Muscle of back (tissue), 11 donors: ENCODE data around the gene CASP9. TPM values are rescaled to one million over a fixed set of nuclear protein-coding genes. Genes with fewer than 3 reads are reported as not detected.
A peak's percentile ranks its signal among the peaks of the same experiment; 100 is the strongest.
"Not testable (repeated sequence)": the region's sequence is repeated elsewhere in the genome, so short reads cannot be mapped to it uniquely, and the experiment has no call there.

Source experiments
- DNase-seq, 3 donors: peaks; one replicate each; pipeline versions ENCODE4 v3.0.0 to v3.0.0-alpha.2; 2013
- polyA plus RNA-seq, 10 donors: library from polyadenylated mRNA; unstranded; fragments of 120-200 nt; gene quantifications; one replicate each; pipeline ENCODE4 v1.2.1, GENCODE V29; 2013; ENCODE audit not compliant: insufficient read length in 10 of 10

Gene CASP9
- polyA plus RNA-seq, 10 donors, result 12.6 to 21.4 (median 15.3) TPM

DNA sequence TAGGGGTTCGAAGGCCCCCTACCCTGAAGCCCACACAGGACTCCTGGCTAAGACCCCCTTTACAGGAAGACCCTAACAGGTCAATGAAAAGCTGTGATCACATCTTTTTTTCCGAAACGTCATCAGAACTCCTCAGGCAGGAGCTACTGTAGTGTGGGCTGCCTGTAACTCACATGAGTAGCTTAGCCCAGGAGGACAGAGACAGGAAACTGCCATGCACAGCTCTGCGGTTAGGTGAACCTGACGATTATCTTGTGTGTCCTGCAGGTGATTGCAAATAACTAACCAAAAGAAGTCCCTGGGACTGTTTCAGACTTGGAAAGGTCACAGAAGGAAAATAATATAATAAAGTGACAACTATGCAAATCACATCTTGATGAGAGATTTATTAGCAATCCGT lies 52.3 kb downstream of the CASP9 start:
- DNase-seq, result not testable (repeated sequence)

GRCh38 chr1:15471067-15471466 lies 52.9 kb downstream of the CASP9 start:
- not testable (repeated sequence) for DNase-seq

GRCh38 chr1:15469821-15470448 lies 54.1 kb downstream of the CASP9 start:
- peak; percentile 59 to 76 (median 62) for DNase-seq

DNA sequence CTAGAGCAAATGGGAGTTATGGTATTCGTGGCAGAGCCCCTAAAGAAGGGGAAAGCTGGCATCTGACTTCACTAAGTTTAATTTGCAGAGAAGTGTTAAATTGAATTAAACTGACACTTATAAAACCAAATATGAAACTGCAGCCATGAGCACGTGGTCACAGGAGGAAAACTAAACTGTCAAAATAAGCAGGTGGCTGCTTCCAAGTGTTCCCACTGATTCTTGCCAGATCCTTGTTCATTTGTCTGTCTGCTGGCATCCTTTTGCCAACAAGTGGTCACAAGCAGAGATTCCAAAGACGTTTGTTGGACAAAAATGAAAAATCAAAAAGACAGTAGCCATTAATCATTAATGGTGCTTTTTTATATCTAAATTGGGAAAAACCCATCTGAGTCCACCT lies 54.7 kb downstream of the CASP9 start:
- DNase-seq, result no peak

- DNase-seq, result no peak
Observed at GRCh38 chr1:15468145-15468544, 55.9 kb downstream of the CASP9 start.

DNA sequence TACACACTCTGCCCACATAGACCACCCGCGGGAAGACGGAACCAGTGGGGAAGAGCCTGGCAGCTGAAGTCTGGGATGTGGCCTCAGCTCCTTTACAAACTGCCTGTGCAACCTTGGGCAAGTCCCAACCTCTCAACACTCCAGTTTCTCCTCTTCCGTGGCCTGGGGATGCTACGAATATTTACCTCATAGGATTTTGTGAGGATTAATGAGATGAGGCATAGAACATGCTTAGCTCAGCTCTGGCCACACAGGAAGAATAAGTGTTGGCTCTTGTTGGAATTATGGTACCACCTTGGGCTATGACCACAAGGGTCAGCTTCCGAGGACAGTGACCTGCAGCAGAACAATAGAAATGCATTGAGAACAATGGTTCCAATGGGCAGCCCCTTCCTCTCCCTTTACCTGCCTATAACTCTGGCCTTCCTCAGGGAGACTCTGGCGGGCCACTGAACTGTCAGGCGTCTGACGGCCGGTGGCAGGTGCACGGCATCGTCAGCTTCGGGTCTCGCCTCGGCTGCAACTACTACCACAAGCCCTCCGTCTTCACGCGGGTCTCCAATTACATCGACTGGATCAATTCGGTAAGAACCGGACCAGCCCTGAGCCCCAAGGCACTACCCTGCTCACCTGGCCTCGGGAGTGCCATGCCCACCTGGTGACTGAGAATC lies 56.9 kb downstream of the CASP9 start:
- not testable (repeated sequence) for DNase-seq

GRCh38 chr1:15465674-15466073 lies 58.3 kb downstream of the CASP9 start:
- no peak for DNase-seq

DNA sequence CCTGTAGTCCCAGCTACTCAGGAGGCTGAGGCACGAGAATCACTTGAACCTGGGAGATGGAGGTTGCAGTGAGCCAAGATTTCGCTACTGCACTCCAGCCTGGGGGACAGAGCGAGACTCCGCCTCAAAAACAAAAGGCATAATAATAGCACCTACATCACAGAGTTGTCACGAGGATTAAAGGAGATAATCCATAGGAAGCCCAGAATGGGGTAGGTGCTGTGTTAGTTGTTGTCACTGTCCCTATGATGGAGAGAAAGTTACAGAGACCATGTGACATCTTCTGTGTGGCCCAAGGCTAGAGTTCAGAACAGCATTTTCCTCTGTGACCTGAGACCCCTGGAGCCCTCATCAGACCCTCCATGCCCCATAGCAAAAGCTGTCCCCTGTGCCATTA lies 60.1 kb downstream of the CASP9 start:
- not testable (repeated sequence) for DNase-seq

DNA sequence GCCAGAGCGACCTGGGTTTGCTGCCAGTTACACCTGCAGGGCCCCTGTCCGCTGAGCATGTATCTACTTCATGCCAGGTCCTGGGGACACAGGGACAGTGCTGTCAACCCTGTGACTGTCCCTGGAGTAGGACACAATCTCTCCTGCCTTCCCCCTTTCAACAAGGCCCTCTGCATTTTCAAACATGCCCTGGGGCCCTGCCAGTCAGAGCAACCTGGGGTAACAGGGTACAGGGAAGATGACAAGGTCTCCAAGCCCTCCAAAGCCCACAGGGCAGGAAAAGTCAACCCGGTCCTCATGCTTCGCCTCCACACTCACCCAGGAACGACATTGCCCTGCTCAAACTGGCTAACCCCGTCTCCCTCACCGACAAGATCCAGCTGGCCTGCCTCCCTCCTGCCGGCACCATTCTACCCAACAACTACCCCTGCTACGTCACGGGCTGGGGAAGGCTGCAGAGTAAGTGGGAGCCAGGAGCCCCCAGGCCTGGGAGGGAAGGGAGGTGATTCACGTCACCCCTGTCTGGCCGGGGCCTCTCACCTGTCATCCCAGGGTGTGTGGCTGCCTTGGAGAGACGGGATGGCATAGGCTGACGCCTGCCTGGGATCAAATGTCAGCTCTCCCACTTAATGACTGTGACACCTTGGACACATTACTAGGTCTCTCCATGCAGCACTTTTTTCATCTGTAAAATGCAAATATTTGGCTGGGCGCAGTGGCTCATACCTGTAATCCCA lies 60.8 kb downstream of the CASP9 start:
- not testable (repeated sequence) for DNase-seq

- no peak for DNase-seq
Observed at GRCh38 chr1:15460708-15461095, 63.3 kb downstream of the CASP9 start.

- DNase-seq, result no peak
Observed at GRCh38 chr1:15459771-15460707, 64.0 kb downstream of the CASP9 start.

GRCh38 chr1:15458388-15458787 lies 65.6 kb downstream of the CASP9 start:
- not testable (repeated sequence) for DNase-seq

DNA sequence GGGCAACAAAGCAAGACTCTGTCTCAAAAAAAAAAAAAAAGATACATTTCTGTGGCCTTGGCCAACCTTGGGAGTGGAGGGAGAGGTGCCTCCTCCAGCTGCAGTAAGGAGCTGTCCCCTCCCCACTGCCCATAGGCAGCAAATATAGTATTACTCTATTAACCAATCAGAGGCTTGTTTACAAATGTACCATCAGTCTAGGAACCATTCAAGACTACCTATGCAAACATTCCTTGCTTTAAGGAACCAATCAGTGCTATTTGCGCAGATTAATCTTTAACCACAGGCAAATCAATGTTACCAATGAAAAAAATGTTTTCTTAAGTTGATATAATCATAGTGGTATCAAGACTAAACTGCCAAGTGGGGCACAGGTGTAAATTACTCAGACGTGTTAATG lies 66.4 kb downstream of the CASP9 start:
- no peak for DNase-seq

GRCh38 chr1:15456313-15456954 lies 67.6 kb downstream of the CASP9 start, which contains the start of gene CELA2A:
CELA2A (plus strand) TSS chr1:15456732; CDS start chr1:15456754, 22 bp downstream.
- no peak for DNase-seq

DNA sequence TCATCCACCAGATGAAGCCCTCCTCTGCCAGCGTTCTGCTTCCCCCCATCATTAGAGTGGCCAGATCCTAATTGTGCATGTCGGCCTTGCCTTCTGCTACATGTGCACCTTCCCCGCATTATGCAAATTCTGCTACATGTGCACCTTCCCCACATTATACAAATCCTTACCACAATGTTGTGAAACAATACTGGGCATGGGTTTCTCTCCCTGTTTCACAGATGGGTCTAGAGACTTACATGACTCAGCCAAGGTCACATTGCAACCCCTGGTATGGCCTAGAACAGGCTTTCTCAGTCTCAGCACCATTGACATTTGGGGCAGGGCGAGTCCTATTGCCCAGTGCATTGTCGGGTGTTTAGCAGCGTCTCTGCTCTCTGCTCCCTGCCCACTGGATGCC lies 68.5 kb downstream of the CASP9 start:
- DNase-seq, result no peak

- no peak for DNase-seq
Observed at GRCh38 chr1:15454256-15454655, 69.8 kb downstream of the CASP9 start.

DNA sequence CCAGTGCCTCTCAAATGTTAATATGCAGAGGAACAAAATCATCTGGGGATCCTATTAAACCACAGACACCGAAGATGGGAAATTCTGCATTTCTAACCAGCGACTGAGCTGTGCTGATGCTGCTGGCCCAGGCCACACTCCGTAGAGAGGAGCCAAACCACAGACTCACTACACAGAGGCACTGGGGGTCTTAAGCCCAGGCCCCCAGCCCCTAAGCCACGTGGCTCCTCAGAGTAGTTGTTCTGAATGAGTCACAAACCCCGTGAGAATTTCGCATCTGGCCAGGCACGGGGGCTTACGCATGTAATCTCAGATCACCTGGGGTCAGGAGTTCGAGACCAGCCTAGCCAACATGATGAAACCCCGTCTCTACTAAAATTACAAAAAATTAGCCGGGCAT lies 70.3 kb downstream of the CASP9 start:
- DNase-seq, result no peak

GRCh38 chr1:15452866-15453571 lies 71.0 kb downstream of the CASP9 start:
- DNase-seq, result no peak

DNA sequence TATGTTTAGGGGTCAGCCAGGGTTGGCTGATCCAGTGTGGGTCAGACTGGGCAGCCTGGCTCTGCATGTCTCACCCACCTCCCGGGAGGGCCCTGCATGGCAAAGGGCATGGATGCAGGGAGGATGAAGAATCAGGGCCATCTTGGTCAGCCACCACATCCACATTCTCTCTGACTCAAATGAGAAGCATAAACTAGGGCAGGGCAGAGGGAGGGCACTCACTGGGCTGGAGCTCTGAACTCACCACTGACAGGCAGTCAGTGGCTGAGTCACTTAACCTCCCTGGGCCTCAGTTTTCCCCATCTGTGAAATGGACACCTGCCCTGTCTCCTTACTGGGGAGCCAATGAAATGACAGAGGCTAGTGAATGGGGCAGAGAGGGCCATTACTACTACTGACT lies 71.8 kb downstream of the CASP9 start:
- DNase-seq, result no peak

- no peak for DNase-seq
Observed at GRCh38 chr1:15451014-15451722, 72.8 kb downstream of the CASP9 start.
